Panc1 (cell line): ENCODE results near the gene CCDC8. TPM values are rescaled to one million over a fixed set of nuclear protein-coding genes. Genes with fewer than 3 reads are reported as not detected.

ENCODE experiments used
- ATAC-seq: fragments of 200-7000 bp; cut with Tn5 transposase; 2 replicates; pipeline ENCODE4 v1.9.1; 2020; ENCODE audit warnings: mild to moderate bottlenecking, moderate library complexity
- BruUV-seq: library from RNA; stranded (reverse); fragments of 400-500 nt; replicated peaks from 2 replicates; lab custom pipeline; 2021; lab: Mats Ljungman, UMichigan
- CTCF ChIA-PET: fragments of 300-600 bp; sonication (Branson Sonifier 250); formaldehyde crosslinking; loops from one replicate; lab custom pipeline; 2022; ENCODE audit warnings: antibody characterized with exemption; lab: Charles Lee
- POLR2A ChIA-PET: fragments of 300-600 bp; sonication (Branson Sonifier 250); formaldehyde crosslinking; loops from one replicate; lab custom pipeline; 2022; ENCODE audit warnings: antibody characterized with exemption; lab: Charles Lee
- DNase-seq: peaks from one replicate; pipeline ENCODE4 v3.0.0-alpha.2; 2010; ENCODE audit warnings: low read depth, low spot score
- H3K27ac ChIP-seq: 2 replicates; pipeline ENCODE4 v1.5.1; 2011; ENCODE audit warnings: mild to moderate bottlenecking, low read length, inconsistent platforms
- H3K27me3 ChIP-seq: fragments of 200-500 bp; sonication (Bioruptor generic); 2 replicates; pipeline ENCODE4 v1.6.0; 2014; ENCODE audit warnings: low read length, inconsistent platforms; ENCODE audit not compliant: control insufficient read depth, insufficient read depth
- H3K36me3 ChIP-seq: fragments of 200-500 bp; sonication (Bioruptor generic); 2 replicates; pipeline ENCODE4 v1.5.1; 2014; ENCODE audit warnings: inconsistent platforms, mild to moderate bottlenecking, low read length, moderate library complexity; ENCODE audit not compliant: control insufficient read depth, insufficient read depth
- H3K4me1 ChIP-seq: 2 replicates; pipeline ENCODE4 v1.5.1; 2011; ENCODE audit warnings: inconsistent platforms, mild to moderate bottlenecking, low read length, moderate library complexity; ENCODE audit not compliant: control insufficient read depth, insufficient read depth
- H3K4me3 ChIP-seq, 2 experiments: 2 replicates each; pipeline ENCODE4 v1.5.1; 2011 to 2012; ENCODE audit warnings: low read depth in 2 of 2, low read length in 2 of 2, mild to moderate bottlenecking in 2 of 2, inconsistent platforms in 1 of 2, moderate library complexity in 1 of 2
- H3K9me3 ChIP-seq: fragments of 200-500 bp; sonication (Bioruptor generic); 2 replicates; pipeline ENCODE4 v1.5.1; 2014; ENCODE audit warnings: low read depth, mild to moderate bottlenecking, inconsistent platforms, low read length, moderate library complexity; ENCODE audit not compliant: control insufficient read depth, insufficient read depth
- POLR2AphosphoS5 ChIP-seq: IDR thresholded peaks from 2 replicates; pipeline ENCODE4 v1.6.1; 2012; ENCODE audit warnings: mild to moderate bottlenecking, low read depth, low read length, moderate library complexity
- REST ChIP-seq, 2 experiments: IDR thresholded peaks; 2 replicates each; pipeline ENCODE4 v1.6.1; 2011 to 2012; ENCODE audit warnings: low read depth in 2 of 2, control low read depth in 1 of 2, low read length in 1 of 2, mild to moderate bottlenecking in 1 of 2, moderate library complexity in 1 of 2; ENCODE audit not compliant: insufficient read depth in 1 of 2
- SIN3A ChIP-seq: IDR thresholded peaks from 2 replicates; pipeline ENCODE4 v1.6.1; 2012; ENCODE audit warnings: low read depth, mild to moderate bottlenecking, low read length, moderate library complexity, borderline replicate concordance; ENCODE audit not compliant: insufficient read depth
- TCF7L2 ChIP-seq: IDR thresholded peaks from 2 replicates; pipeline ENCODE4 v1.6.1; 2011; ENCODE audit warnings: mild to moderate bottlenecking, low read depth, low read length, inconsistent platforms
- in situ Hi-C: cut with HindIII; loops from 2 replicates; pipeline ENCODE4 v1.10.0; 2016; ENCODE audit warnings: low sequenced_read_pairs, low pct_unique_long_range_greater_than_20kb
- intact Hi-C: fragments of 100-400 bp; cut with micrococcal nuclease; formaldehyde crosslinking; loops from one replicate; pipeline ENCODE4 v1.10.0; 2022; ENCODE audit not compliant: unreplicated experiment
- total RNA-seq: library from RNA; stranded (reverse); gene quantifications from one replicate; pipeline ENCODE4 v1.2.1, GENCODE V29; 2021; ENCODE audit not compliant: unreplicated experiment
- TF ChIP-seq, protein P1 (sequence below): fragments of 450-650 bp; IDR thresholded peaks from 2 replicates; pipeline ENCODE4 v1.5.1; 2017; ENCODE audit warnings: mild to moderate bottlenecking

CCDC8 gene
- total RNA-seq, 1 experiment from 2014 or later, result 5.4 TPM

GRCh38 chr19:46453661-46454060 is 40.3 kb upstream of the CCDC8 start:
- no peak for DNase-seq
- no peak for ATAC-seq
- Histone ChIP-seq H3K9me3 (no peaks in the 10 kb centered on the region), H3K36me3 (no peaks in the 10 kb centered on the region), H3K27me3 (no peaks in the 10 kb centered on the region), H3K27ac (no peak overlapping the region), H3K4me3 (no peak overlapping the region), H3K4me1 (no peaks in the 10 kb centered on the region)
- no peak for TF ChIP-seq REST (IDR thresholded peaks at IDR 0.05; ENCODE audit: insufficient read depth in 1 of 2, low read depth in 2 of 2, low read length in 1 of 2)
- TF ChIP-seq, protein P1, sequence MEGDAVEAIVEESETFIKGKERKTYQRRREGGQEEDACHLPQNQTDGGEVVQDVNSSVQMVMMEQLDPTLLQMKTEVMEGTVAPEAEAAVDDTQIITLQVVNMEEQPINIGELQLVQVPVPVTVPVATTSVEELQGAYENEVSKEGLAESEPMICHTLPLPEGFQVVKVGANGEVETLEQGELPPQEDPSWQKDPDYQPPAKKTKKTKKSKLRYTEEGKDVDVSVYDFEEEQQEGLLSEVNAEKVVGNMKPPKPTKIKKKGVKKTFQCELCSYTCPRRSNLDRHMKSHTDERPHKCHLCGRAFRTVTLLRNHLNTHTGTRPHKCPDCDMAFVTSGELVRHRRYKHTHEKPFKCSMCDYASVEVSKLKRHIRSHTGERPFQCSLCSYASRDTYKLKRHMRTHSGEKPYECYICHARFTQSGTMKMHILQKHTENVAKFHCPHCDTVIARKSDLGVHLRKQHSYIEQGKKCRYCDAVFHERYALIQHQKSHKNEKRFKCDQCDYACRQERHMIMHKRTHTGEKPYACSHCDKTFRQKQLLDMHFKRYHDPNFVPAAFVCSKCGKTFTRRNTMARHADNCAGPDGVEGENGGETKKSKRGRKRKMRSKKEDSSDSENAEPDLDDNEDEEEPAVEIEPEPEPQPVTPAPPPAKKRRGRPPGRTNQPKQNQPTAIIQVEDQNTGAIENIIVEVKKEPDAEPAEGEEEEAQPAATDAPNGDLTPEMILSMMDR, result no peak
- TF ChIP-seq POLR2AphosphoS5, result no peak
- no peak for TF ChIP-seq SIN3A
- TF ChIP-seq TCF7L2, result no peak
- BruUV-seq, result no TSS peak
- ChIA-PET POLR2A (interaction anchor here (0.7 kb wide), 1 partner anchor 12 kb away, joined by 3 read pairs; no protein-coding TSS in a partner anchor), CTCF (no interaction called here)
- in situ Hi-C loops, result no loop called here
- intact Hi-C loops, result no loop called here

DNA sequence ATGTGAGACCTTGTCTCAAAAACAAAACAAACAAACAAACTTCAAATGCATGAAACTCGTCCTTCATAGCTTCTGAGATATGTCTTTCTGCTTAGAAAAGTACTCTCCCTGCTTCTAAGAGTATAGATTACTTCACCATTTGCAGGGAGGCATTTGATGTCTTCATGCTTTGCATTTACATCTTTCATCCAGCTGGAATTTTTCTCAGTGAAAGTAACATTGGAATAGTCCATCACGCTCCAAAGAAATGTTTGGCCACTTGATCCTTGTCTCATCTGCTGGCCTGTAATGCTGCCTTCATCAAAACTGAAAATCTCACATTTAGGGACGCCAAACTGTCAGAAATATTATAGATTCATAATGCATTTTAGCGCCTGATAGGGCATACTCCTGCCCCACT is 38.8 kb upstream of the CCDC8 start:
- no peak overlapping the region for H3K27ac ChIP-seq
- CTCF ChIA-PET, result interaction anchor here (1.2 kb wide), 1 partner anchor 48 kb away, joined by 3 read pairs; no protein-coding TSS in a partner anchor

More for the DNA sequence above, 38.8 kb upstream of the CCDC8 start:
- BruUV-seq, result no TSS peak
- intact Hi-C loops, result no loop called here
- Histone ChIP-seq H3K36me3 (no peaks in the 10 kb centered on the region), H3K27me3 (no peaks in the 10 kb centered on the region), H3K4me1 (no peaks in the 10 kb centered on the region), H3K9me3 (no peaks in the 10 kb centered on the region), H3K4me3 (no peak overlapping the region)
- TF ChIP-seq POLR2AphosphoS5 (no peak), SIN3A (no peak), TCF7L2 (no peak), REST (IDR thresholded peaks at IDR 0.05; ENCODE audit: insufficient read depth in 1 of 2, low read depth in 2 of 2, low read length in 1 of 2) (no peak)
- TF ChIP-seq, protein P1, result no peak
- POLR2A ChIA-PET, result no interaction called here
- no peak for ATAC-seq
- in situ Hi-C loops, result no loop called here
- DNase-seq, result no peak
